Skin of body (tissue), 2 donors: ENCODE results near the gene ZNF747. TPM values are rescaled to one million over a fixed set of nuclear protein-coding genes. Genes with fewer than 3 reads are reported as not detected.
A peak's percentile ranks its signal among the peaks of the same experiment; 100 is the strongest.

Experiments
- DNase-seq: peaks from one replicate; lab custom pipeline; 2025; lab: John Stamatoyannopoulos, UW
- total RNA-seq: library from RNA; depleted of rRNA; stranded (reverse); fragments of >200 nt; gene quantifications from one replicate; pipeline ENCODE4 v1.2.3, GENCODE V29; 2014

The ZNF747 gene
- total RNA-seq = 5.8 TPM

- peak; percentile 75 for DNase-seq
Measured at GRCh38 chr16:30534368-30535105, at the start of gene ZNF747. Gene ZNF747, minus strand, starts transcription at chr16:30534858. Its CDS starts 179 bp downstream, at chr16:30534679.

DNA sequence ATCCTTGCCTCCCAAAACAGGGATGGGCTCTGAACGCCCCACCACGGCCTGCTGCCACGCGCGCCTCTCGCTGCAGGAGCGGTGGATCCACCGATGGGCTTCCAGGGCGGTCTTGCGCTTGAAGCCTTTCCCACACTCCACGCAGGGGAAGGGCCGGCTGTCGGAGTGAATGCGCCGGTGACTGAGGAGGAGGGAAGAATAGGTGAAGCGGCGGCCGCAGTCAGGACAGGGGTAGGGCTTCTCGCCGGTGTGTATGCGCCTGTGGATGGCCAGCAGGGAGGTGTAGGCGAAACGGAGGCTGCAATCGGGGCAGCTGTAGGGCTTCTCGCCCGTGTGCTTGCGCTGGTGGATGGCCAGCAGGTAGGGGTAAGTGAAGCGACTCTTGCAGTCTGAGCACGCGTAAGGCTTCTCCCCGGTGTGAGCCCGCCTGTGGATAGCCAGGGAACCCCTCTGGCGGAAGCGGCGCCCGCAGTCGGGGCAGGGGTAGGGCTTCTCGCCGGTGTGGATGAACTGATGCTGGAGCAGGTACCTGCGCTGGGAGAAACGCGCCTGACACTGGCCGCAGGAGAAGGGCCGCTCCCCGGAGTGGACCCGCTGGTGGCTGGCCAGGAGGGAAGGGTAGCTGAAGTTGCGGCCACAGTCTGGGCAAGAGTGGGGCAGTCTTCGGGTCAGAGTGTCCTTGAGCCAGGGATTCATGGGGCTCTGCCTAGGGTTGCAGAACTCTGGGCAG is 48.1 kb upstream of the ZNF747 start:
- DNase-seq = no peak

DNA sequence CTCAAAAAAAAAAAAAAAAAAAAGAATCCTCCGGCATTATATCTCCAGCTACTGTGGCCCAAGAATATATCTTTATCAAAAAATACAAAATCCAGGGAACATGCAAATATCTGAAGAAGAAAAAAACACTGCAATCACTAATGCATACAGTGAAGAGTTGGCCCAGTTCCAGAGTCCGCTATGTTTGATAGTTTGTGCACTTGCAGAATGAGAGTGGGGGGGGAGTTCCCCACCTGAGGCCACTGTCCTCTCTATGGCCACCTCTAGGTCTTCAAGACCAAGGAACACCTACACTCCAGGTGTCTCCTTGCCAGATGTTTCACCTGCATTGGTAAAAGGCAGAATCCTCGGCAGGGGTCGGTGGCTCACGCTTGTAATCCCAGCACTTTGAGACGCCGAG is 46.8 kb upstream of the ZNF747 start:
- DNase-seq = no peak

GRCh38 chr16:30574678-30575077 is 40.0 kb upstream of the ZNF747 start:
- DNase-seq = no peak

GRCh38 chr16:30571445-30572322 is 37.0 kb upstream of the ZNF747 start, which contains the start of gene ZNF688:
Gene ZNF688, minus strand, starts transcription at chr16:30571714. Its CDS starts 85 bp downstream, at chr16:30571629.
- DNase-seq = peak; percentile 95

- peak; percentile 39 for DNase-seq
Measured at GRCh38 chr16:30570636-30571444, 36.2 kb upstream of the ZNF747 start.

DNA sequence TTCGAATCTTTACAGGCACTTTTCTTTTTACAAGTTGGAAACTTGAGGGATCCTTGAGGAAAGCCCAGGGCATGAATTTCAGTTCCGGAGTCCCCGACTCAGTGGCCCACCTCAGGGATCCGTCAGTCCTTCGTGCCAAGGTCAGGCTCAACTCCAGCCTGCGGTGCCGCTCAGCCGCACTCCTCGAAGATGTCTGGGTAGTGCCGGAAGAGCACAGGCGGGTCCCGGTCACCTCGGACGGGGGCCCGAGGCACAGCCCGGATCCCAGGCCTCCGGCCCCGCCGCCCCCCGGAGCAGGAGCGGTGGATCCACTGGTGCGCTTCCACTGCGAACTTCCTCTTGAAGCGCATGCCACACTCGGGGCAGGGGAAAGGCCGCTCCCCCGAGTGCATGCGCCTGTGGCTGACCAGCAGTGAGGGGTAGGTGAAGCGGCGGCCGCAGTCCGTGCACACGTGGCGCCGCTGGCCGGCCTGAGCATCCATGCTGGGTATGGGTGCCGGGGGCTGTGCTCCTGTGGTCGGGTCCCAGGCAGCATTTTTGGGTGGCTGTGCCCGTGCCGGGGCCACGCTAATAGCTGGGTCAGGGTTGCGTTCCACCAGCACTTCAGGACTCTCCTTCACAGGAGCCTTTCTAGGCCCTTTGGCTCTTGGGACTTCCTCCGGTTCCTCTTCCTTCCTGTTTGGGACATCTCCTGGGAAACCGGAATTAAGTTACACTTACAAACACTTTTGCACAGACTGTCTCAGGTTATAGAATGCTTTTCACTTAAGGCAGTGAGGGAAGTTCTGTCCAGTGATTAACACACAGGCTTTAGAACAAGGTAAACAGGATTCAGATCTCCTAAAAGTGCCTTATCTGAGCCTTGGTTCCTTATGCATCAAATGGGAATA is 35.3 kb upstream of the ZNF747 start:
- peak; percentile 14 for DNase-seq

GRCh38 chr16:30569281-30569680 is 34.6 kb upstream of the ZNF747 start:
- no peak for DNase-seq

- DNase-seq = no peak
Measured at GRCh38 chr16:30567991-30568638, 33.5 kb upstream of the ZNF747 start.

- DNase-seq = no peak
Measured at GRCh38 chr16:30567160-30567990, 32.7 kb upstream of the ZNF747 start.

GRCh38 chr16:30566531-30566930 is 31.9 kb upstream of the ZNF747 start:
- DNase-seq = no peak

GRCh38 chr16:30565984-30566383 is 31.3 kb upstream of the ZNF747 start:
- DNase-seq = no peak

DNA sequence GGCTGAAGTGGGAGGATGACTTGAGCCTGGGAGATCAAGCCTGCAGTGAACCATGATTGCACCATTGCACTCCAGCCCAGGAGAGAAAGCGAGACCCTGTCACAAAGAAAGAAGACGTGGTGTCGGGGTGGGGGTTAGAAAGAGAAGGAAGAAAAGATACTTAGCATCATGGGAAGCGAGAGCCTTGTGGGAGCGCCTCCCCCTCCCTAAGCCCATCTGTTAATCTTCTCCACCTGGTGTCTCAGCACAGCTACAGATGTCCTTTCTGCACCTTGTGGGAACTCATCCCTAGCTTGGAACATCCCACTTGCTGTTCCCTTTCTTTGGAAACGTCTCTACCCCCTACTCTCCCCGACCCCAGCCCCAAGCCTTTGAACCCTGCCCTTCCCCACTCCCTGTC is 30.9 kb upstream of the ZNF747 start:
- no peak for DNase-seq

GRCh38 chr16:30562021-30562420 is 27.4 kb upstream of the ZNF747 start:
- DNase-seq = no peak

DNA sequence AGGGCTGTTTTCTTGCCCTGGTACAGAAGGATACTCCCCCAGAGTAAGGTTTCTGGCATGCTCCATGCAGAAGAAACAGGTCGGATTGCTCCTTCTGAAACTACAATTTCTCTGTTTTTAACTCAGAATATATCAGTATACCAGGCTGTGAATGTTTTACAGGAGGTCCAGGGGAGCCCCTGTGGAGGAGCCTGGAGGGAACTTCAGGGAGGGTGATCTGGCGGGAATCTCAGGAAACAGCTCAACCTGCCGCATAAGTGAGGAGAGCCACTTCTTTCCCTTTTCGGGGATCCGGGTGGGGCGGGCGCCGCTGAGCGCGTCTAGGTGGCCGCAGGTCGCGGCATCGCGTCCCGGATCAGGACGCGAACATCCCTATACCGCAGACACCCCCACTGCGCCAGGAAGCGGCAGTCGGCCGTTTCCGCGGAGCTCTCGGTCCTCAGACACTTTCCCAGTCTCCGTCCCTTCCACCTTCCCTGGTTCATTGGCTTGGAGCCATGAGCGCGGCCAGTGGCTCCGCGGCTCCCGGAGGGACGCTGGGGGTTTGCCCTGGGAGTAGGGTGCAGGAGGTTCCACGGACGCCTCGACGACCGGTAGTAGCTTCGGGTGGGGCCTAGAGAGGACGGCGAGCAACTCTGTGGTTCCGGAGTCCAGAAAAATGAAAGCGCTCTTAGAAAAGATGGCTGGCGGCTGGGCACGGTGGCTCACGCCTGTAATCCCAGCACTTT is 26.6 kb upstream of the ZNF747 start:
- DNase-seq = no peak

GRCh38 chr16:30559690-30560089 is 25.0 kb upstream of the ZNF747 start:
- DNase-seq = no peak

DNA sequence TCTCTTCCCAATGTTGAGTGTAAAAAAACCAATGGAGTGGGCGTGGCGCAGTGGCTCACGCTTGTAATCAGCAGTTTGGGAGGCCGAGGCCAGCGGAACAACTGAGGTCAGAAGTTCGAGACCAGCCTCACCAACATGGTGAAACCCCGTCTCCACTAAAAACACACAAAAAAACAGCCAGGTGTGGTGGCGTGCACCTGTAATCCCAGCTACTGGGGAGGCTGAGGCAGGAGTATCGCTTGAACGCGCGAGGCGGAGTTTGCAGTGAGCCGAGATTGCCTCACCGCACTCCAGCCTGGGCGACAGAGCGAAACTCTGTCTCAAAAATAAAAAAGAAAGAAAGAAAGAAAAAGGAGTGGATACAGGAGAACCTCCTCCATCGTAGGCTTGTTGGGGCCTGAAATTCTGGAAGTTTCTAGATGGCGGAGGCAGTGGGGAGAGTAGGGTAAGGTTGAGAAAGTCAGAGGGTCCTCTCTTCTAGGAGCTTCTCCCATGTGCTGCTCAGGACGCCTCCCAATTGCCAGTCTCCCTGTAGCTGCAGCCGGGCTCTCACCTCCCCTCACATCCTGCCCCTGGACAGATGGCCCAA is 24.2 kb upstream of the ZNF747 start:
- no peak for DNase-seq
